GM18861 (cell line): ENCODE results near the gene BBS1.
A peak's percentile ranks its signal among the peaks of the same experiment; 100 is the strongest.
"Not testable (repeated sequence)": the region's sequence is repeated elsewhere in the genome, so short reads cannot be mapped to it uniquely, and the experiment has no call there.

Source experiments
- ATAC-seq: cut with Tn5 transposase; IDR thresholded peaks from one replicate; pipeline ENCODE4 v1.9.1; 2021; ENCODE audit not compliant: unreplicated experiment

Gene BBS1

DNA sequence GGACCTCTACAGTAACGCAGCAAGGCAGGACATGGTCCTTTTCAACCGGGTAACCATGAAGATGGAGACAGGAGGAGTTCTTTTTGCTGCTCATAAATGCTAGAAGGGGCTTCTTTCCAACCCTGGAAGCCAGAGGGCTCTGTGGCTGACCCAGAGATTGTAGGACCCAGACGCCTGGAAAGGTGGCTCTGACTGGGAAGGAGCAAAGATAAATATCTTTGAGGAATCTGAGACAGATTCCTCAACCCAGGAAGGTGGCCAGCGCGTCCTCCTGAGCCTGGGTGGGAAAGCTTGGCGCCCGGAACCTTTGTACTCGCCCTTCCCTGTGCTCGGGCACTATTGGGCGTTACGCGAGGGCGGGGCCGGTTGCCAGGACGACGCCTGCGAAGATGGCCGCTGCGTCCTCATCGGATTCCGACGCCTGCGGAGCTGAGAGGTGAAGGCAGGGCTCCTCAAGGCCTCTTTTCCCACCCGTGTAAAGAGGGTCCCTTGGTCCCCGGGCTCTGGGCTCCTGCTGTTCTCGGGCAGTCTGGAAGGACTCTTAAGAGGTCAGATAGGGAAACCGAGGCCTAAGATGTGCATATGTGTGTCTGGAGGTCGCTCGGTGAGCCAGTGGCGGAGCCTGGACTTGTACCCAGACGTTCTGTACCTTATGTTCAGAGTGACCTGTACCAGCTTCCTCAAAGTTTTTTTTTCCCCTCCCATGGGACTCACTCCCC lies at the start of gene BBS1:
Gene BBS1, plus strand, starts transcription at position 365 of the 719 bp plus-strand sequence. Its CDS starts 25 bp downstream, at position 390.
- peak; percentile 57 for ATAC-seq

GRCh38 chr11:66462010-66462409 lies 48.4 kb upstream of the BBS1 start:
- no peak for ATAC-seq

DNA sequence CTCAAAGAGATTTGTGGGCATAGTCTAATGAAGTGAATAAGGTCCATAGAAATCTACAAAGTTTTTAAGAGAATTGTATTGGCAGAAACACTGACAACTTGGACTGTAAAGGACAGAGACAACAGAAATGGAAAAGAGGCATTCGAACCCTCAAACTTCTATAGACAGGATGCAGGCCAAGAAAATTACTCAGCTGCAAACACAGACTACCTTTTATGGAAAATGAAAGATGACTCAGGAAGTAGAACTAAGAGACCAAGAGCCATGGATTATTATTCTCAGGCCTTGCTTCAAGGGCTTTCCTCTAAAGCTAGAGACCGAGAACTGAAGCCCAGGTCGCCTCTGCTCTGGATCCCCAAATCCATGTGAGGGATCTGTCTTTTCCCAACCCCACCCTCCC lies 47.5 kb upstream of the BBS1 start:
- ATAC-seq: no peak

DNA sequence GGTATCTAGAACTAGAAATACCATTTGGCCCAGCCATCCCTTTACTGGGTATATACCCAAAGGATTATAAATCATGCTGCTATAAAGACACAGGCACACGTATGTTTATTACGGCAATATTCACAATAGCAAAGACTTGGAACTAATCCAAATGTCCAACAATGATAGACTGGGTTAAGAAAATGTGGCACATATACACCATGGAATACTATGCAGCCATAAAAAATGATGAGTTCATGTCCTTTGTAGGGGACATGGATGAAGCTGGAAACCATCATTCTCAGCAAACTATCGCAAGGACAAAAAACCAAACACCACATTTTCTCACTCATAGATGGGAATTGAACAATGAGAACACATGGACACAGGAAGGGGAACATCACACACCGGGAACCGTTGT lies 46.3 kb upstream of the BBS1 start:
- not testable (repeated sequence) for ATAC-seq

DNA sequence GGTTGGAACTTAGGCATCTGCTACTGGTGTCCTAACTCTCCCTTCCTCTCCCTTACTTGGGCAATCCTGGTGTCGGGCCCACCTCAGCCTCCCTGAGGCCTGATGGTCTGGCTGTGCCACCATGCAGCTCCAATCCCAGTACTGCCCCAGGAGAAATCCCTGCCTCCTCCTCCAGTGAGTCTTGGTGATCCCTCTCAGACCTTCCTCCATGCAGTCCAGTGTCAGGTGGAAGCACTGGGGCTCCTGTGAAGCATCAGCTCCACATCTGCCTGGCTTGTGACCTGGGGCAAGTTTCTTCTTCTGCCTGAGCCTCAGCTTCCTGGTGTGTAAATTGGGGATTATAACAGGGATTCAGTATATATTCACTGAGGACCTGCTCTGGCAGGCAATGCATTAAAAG lies 45.5 kb upstream of the BBS1 start:
- no peak for ATAC-seq

DNA sequence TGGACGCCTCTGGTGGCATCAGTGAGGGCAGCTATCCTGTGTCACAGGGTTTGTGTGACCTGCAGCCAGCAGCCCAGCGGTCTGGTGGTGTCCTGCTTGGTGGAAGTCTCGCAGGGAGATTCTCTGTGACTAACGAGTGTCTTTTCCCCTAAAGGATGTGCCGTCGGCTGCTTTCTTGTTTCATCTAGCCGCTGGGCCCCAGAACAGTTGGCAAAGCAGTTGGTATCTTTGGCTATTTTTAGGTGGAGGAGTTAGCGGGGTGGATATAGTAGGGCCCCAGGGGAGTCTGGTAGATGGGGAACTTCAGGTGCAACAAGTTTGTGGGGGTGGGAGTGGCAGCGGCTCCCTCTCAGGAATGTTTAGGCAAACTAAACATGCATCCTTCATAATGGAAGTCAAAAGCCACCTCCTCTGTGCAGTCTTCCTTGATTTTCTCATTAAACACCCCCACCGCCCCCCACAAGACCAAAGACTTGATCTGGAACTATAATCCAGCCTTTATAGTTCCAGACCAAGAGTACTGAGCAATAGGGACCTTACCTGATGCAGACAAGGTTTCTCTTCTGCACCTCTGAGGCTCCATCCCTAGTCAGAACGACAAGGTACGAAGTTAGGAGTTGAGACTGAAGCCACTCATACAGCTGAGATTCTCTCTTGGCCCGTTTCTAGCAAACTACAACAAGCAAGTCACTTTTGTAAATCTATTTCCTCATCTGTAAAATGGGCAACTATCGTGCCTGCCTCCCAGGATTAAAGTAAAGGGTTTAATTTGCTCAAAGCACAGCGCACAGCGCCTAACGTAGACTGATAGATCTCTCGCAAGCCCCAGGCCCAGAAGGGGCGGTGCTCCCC lies 44.8 kb upstream of the BBS1 start:
- no peak for ATAC-seq

DNA sequence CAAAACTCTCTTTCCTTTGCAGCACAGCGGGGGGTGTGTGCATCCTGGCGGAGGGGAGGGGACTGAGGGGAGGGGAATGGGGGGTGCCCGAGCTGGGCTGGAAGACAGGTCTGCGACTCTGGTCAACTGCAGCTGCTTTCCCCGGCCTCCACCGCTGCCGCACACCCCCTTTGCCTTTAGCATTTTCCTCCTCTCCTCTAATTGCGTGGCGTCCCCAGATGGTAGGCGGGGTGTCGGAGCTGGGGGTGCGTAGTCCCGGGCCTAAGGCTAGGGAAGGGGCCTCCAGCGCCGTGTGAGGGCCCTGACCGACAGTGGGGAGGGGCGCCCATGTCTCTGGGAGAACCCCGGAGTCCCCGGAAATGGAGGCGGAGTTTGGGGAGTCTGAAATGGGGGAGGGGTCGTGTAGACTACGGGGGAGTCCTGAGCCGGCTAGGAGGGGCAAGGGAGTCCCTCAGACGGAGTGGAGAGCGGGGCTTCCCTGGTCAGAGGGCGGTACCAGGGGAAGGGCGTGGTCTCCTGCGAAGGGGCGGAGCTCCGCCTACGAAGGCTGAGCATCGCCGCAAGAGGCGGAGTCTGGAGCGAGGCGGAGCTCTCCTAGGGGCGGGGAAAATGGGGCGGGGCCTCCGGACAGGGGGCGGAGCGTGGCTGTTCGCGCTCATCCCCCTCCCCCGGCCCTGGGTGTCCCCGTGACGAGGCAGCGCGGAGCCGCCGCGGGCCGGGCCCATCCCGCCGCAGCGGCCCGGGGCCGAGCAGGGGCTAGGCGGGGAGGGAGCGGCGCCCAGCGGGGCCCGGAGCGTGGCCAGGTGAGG lies 44.0 kb upstream of the BBS1 start, which contains the start of gene PELI3:
Gene PELI3, plus strand, starts transcription at position 681 of the 809 bp plus-strand sequence. CDS start 1,224 bp downstream, outside the sequence.
- peak; percentile 68 for ATAC-seq

DNA sequence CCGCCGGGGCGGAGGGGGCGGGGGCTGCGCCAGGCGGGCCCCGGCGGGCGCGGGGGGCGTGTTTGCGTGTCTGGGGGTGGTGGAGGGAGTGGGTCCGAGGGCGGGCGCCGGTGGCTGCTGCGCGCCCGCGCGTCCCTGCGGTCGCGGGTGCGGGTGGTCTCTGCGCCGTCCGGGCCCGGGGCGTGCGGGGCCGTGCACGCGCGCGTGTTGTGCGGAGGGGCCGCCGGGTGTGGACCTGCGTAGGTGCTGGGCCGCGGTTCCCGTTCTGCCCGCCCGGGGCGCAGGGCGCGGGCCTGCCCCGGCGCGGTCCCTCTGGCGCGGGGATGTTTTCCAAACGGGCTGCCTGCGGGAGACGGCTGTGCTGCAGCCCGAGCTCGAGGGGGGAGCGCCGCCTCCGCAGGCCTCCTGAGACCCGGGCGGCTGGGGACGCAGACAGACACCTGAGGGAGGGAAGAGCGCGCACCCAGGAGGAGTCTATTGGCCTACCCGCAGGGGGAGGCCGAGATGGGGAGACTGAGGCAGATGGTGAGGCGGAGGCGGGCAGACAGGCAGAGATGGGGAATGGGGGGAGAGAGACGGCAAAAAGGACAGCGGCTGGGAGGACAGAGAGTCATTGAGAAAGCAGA lies 43.3 kb upstream of the BBS1 start:
- ATAC-seq: peak; percentile 29

GRCh38 chr11:66467756-66468155 lies 42.7 kb upstream of the BBS1 start:
- ATAC-seq: no peak

- no peak for ATAC-seq
Observed at GRCh38 chr11:66468691-66469090, 41.7 kb upstream of the BBS1 start.

- no peak for ATAC-seq
Observed at GRCh38 chr11:66469441-66469840, 41.0 kb upstream of the BBS1 start.

DNA sequence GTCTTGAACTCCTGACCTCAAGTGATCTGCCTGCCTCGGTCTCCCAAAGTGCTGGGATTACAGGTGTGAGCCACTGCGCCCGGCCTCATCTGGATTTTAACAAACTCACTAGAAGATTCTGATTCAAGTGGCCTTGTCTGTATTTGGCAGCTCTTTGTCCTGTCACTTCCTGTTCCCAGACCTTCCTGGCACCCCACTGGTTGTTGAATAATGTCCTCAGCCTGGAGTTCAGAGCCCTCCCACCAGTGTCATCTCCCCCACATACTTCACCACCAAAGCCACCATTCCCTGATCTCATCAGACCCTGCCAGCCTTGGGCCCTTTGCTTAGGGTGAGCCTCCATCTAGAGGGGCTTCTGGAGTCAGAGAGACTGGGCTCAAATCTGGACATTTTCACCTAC lies 40.4 kb upstream of the BBS1 start:
- no peak for ATAC-seq

GRCh38 chr11:66471142-66471541 lies 39.3 kb upstream of the BBS1 start:
- no peak for ATAC-seq

GRCh38 chr11:66472054-66472453 lies 38.4 kb upstream of the BBS1 start:
- no peak for ATAC-seq

DNA sequence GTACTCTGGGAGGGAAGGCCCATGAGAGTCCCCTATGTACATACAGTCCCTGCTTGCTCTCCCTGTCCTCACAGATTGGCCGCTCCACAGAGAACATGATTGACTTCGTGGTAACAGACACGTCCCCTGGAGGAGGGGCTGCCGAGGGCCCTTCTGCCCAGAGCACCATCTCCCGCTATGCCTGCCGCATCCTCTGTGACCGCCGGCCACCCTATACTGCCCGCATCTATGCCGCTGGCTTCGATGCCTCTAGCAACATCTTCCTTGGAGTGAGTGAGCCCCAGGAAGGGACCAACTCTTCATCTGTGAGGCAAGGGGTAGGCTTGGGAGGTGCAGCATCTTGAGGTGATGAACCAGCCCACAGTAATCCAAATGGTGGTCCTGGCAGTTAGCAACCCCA lies 37.3 kb upstream of the BBS1 start:
- ATAC-seq: no peak

DNA sequence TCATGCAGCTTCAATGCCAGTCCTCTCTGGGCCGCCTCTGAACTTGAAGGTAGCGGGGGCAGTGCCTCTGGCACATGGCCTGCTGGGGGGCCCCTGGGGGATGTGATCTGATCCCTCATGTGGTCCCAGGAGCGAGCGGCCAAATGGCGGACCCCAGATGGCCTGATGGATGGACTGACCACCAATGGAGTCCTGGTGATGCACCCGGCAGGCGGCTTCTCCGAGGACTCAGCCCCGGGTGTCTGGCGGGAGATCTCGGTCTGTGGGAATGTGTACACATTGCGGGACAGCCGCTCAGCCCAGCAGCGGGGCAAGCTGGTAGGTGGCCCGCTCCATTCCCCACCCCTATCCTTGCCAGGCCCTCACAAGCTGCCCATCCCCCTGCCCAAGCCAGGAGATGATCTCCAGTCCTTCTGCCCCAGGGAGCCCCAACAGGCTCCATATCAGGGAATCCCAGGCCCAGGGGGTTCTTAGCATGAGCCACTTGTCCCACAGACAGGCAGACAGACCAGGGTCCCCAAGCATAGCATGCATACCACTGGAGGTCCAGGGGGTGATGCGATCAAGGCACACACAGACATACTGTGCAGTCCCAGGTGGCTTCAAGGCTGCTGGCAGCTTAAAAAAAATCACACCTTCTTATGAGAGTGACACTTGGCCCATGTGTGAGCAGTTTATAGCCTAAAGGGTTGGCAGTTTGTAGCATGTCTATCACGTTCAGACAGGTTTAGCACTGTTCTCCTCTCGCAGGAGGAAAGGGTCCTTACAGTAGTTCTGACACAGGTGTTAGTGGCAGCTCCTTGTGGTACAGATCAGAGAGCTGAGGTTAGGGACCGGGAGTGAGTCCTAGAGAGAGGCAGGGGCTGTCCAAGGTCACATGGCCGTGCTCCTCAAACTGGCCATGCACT lies 36.6 kb upstream of the BBS1 start:
- ATAC-seq: no peak

GRCh38 chr11:66475349-66476172 lies 34.9 kb upstream of the BBS1 start:
- no peak for ATAC-seq

GRCh38 chr11:66476173-66476840 lies 34.1 kb upstream of the BBS1 start:
- no peak for ATAC-seq
